ENCODE results near the gene RSPH1.
"Not testable (repeated sequence)": the region's sequence is repeated elsewhere in the genome, so short reads cannot be mapped to it uniquely, and the experiment has no call there.

Gene RSPH1

GRCh38 chr21:42480736-42481135, 15.3 kb downstream of the RSPH1 start:
- no peak for DNase-seq

GRCh38 chr21:42479582-42479981, 16.4 kb downstream of the RSPH1 start:
- no peak for DNase-seq

- DNase-seq, result no peak
These were observed 17.5 kb downstream of the RSPH1 start for GRCh38 chr21:42478504-42478903.

GRCh38 chr21:42476388-42477331, 19.4 kb downstream of the RSPH1 start:
- DNase-seq, result no peak

- DNase-seq, result no peak
These were observed 20.3 kb downstream of the RSPH1 start for GRCh38 chr21:42475526-42476387.

GRCh38 chr21:42475036-42475435, 21.0 kb downstream of the RSPH1 start:
- DNase-seq, result no peak

- DNase-seq, result no peak
These were observed 21.8 kb downstream of the RSPH1 start for GRCh38 chr21:42474043-42474831.

- no peak for DNase-seq
These were observed 22.5 kb downstream of the RSPH1 start for GRCh38 chr21:42473498-42474042.

GRCh38 chr21:42472521-42472920, 23.5 kb downstream of the RSPH1 start:
- DNase-seq, result no peak

- DNase-seq, result no peak
These were observed 24.2 kb downstream of the RSPH1 start for GRCh38 chr21:42471716-42472330.

GRCh38 chr21:42471206-42471605, 24.8 kb downstream of the RSPH1 start:
- no peak for DNase-seq

- DNase-seq, result not testable (repeated sequence)
These were observed 26.3 kb downstream of the RSPH1 start for GRCh38 chr21:42469726-42470125.

GRCh38 chr21:42469272-42469671, 26.8 kb downstream of the RSPH1 start:
- no peak for DNase-seq

- no peak for DNase-seq
These were observed 27.4 kb downstream of the RSPH1 start for GRCh38 chr21:42468491-42469131.

GRCh38 chr21:42467140-42467983, 28.7 kb downstream of the RSPH1 start:
- no peak for DNase-seq

- DNase-seq, result no peak
These were observed 29.3 kb downstream of the RSPH1 start for GRCh38 chr21:42466700-42467099.

- DNase-seq, result no peak
These were observed 30.3 kb downstream of the RSPH1 start for GRCh38 chr21:42465803-42466127.

- no peak for DNase-seq
These were observed 30.8 kb downstream of the RSPH1 start for GRCh38 chr21:42465008-42465802.

GRCh38 chr21:42463861-42464515, 32.0 kb downstream of the RSPH1 start:
- peak; percentile 70 for DNase-seq
